ENCODE measurements around the gene ZNF548. TPM values are rescaled to one million over a fixed set of nuclear protein-coding genes. Genes with fewer than 3 reads are reported as not detected.

The ZNF548 gene
- total RNA-seq, 1 experiment from 2014 or later = 13.0 TPM

DNA sequence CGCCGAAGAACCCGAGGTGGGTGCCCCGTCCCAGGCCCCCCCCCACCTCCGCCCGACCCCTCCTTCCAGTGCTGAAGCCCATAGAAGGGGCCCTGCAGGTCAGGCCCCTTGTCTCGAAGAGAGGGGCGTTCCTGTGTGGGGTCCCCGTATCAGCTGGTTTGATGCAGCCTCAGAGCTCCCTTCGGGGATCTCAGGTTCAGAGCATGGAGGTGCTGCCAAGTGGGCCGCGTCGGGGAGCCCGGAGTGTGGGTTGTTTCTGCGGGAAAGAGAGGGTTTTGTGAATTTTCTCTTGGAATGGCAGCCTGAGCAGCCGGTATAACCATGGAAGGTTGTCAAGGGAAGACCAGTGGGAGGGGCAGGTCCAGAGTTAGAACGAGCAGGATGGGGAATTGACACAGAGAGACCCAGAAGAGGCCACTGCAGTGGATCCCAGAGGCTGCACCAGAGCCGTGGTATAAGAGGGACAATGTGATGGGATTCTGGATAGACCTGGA lies 25.9 kb upstream of the ZNF548 start:
- Histone ChIP-seq H3K79me2 (ENCODE audit: insufficient read depth, low read length) (peaks cover 4% of the 10 kb centered on the region; the same call in 1 of the 2 replicates), H3K56ac (ENCODE audit: insufficient read length, low read depth, low read length) (no peak overlapping the region), H3T11ph (ENCODE audit: low read length) (no peak overlapping the region), H3K27ac (ENCODE audit: insufficient read length, low read depth, low read length) (no peak overlapping the region), H2BK15ac (ENCODE audit: low read depth, low read length) (no peak overlapping the region), H4K8ac (replicated peaks; ENCODE audit: insufficient read length, low read depth, low read length) (no peak overlapping the region), H3K23ac (ENCODE audit: insufficient read length, low read depth, low read length) (no peak overlapping the region), H3K23me2 (ENCODE audit: insufficient read length, low read depth, low read length, poor library complexity, severe bottlenecking) (peaks cover 5% of the 10 kb centered on the region), H2BK20ac (ENCODE audit: low read depth, low read length, poor library complexity, severe bottlenecking) (no peak overlapping the region), H3K9ac (ENCODE audit: extremely low read depth, insufficient read length, low read length) (peak overlapping the region; percentile 52), H2BK5ac (ENCODE audit: insufficient read length, low read length) (no peak overlapping the region), H4K20me1 (ENCODE audit: control insufficient read depth, insufficient read depth, insufficient read length) (no peaks in the 10 kb centered on the region), H3K9me3 (ENCODE audit: control insufficient read depth, low read depth, low read length) (no peaks in the 10 kb centered on the region), H3K4me1 (ENCODE audit: insufficient read depth, low read length) (no peaks in the 10 kb centered on the region), H3K4me2 (ENCODE audit: insufficient read depth, insufficient read length, low read length) (peak overlapping the region; percentile 93), H4K91ac (ENCODE audit: insufficient read length, low read depth, low read length) (no peak overlapping the region), H2BK12ac (ENCODE audit: insufficient read length, low read depth, low read length) (no peak overlapping the region), H2AK5ac (ENCODE audit: insufficient read length, low read length) (no peak overlapping the region), H3K27me3 (ENCODE audit: insufficient read depth, low read length) (no peaks in the 10 kb centered on the region), H4K5ac (ENCODE audit: insufficient read length, low read depth, low read length) (no peak overlapping the region), H2AFZ (ENCODE audit: low read length) (no peak overlapping the region), H3K14ac (ENCODE audit: insufficient read depth, low read length) (no peak overlapping the region), H3K79me1 (ENCODE audit: insufficient read depth, low read depth, low read length, poor library complexity, severe bottlenecking) (no peaks in the 10 kb centered on the region), H2BK120ac (ENCODE audit: low read depth, low read length, poor library complexity, severe bottlenecking) (no peak overlapping the region), H3K18ac (ENCODE audit: insufficient read length, low read depth, low read length) (no peak overlapping the region), H3K4ac (ENCODE audit: low read depth, low read length) (no peak overlapping the region)
- Mint-ChIP-seq H3K27me3 (ENCODE audit: low read depth) (no peaks in the 10 kb centered on the region), H3K36me3 (ENCODE audit: insufficient read depth in 1 of 3, low read depth in 3 of 3) (peaks cover 0 to 4% (median 0%) of the 10 kb centered on the region in 3 experiments; a peak in 3 of 7 replicates), H3K9me3 (no peaks in the 10 kb centered on the region), H3K27ac (peak overlapping the region in 2 of 3 experiments; percentile 89 to 94; a peak in 4 of 7 replicates), H3K4me3 (peak overlapping the region; percentile 88 to 92), H3K4me1 (peaks cover 9 to 11% of the 10 kb centered on the region in 2 experiments)
- TF ChIP-seq, protein P1, sequence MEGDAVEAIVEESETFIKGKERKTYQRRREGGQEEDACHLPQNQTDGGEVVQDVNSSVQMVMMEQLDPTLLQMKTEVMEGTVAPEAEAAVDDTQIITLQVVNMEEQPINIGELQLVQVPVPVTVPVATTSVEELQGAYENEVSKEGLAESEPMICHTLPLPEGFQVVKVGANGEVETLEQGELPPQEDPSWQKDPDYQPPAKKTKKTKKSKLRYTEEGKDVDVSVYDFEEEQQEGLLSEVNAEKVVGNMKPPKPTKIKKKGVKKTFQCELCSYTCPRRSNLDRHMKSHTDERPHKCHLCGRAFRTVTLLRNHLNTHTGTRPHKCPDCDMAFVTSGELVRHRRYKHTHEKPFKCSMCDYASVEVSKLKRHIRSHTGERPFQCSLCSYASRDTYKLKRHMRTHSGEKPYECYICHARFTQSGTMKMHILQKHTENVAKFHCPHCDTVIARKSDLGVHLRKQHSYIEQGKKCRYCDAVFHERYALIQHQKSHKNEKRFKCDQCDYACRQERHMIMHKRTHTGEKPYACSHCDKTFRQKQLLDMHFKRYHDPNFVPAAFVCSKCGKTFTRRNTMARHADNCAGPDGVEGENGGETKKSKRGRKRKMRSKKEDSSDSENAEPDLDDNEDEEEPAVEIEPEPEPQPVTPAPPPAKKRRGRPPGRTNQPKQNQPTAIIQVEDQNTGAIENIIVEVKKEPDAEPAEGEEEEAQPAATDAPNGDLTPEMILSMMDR (conservative IDR thresholded peaks at IDR 0.05) = no peak
- DNase-seq = no peak
- no CpG with 5 or more reads among the region's 18 CpGs for WGBS (ENCODE audit: extremely low coverage, insufficient read length, low lambda C conversion rate)
